Glomerular endothelial cell (primary cell): ENCODE data around the gene IFI44. TPM values are rescaled to one million over a fixed set of nuclear protein-coding genes. Genes with fewer than 3 reads are reported as not detected.

Experiments used
- DNase-seq: peaks from one replicate; pipeline ENCODE4 v3.0.0-alpha.2; 2011; ENCODE audit warnings: low read depth, low spot score; ENCODE audit errors: extremely low read depth
- total RNA-seq: library from RNA; depleted of rRNA; stranded (reverse); fragments of >200 nt; gene quantifications from 2 replicates; pipeline ENCODE4 v1.2.3, GENCODE V29; 2015

The IFI44 gene
- total RNA-seq, 1 donor from 2014 or later: 35.1 TPM

DNA sequence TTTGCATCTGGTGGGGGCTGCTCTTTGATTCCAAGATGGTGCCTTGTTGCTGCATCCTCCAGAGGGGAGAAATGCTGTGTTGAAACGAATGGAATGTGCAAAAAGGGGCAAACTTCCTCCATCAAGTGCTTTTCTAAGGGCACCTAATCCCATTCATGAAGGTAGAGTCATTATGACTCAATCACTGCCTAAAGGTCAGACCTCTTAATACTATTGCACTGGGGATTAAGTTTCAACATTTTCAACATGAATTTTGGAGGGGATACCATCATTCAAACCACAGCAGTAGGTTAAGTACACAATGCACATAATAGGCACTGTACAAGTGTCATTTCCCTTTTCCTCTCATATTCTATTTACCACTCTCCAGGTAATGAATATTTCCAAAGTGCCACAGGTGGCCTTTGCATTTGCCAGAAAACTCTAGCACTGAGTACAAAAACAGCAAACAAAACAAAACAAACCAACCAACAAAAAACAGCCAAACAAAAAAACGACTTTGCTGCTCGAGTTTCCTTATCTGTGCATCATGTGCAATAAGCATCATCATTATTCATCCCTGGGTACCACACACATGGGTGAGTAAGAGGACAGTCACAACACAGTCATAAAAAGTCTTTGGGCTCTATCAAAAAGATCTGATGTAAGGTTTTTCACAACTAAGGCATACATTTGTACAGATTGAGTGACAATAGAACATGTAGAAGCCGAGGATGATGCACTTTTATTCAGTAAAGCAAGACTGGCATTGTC, 42.5 kb downstream of the IFI44 start:
- no peak for DNase-seq

DNA sequence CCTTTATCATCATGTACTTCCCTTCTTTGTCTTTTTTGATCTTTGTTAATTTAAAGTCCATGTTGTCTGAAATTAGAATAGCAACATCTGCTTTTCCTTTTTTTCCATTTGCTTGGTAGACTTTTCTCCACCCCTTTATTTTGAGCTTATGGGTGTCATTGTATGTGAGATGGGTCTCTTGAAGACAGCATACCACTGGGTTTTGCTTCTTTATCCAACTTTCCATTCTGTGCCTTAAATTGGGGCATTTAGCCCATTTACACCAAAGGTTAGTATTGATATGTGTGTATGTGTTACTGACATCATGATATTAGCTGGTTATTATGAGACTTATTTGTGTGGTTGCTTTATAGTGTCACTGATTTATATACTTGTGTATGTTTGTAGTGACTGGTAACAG, 50.2 kb downstream of the IFI44 start:
- DNase-seq: no peak

DNA sequence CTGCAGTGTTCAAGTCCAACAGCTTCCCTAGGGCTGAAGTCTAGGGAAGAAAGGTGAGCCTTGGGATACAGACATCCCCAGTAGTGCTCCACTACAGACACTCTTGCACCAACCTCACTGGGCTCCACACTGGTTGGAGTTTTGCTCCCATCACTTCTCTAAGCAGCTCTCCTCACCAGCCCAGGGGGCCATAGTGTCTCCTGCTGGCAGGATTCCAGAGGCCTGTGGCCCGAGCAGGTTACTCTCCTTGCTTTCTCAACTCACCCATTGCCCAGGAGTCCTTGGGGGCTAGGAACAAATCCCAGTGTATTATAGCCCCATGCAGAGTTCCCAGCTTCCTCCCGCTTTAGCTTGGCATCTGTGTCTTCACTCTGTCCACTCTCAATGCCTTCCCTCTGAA, 52.8 kb downstream of the IFI44 start:
- DNase-seq: no peak

- no peak for DNase-seq
Measured at GRCh38 chr1:78703806-78704205, 54.2 kb downstream of the IFI44 start.

GRCh38 chr1:78712467-78713051, 62.9 kb downstream of the IFI44 start:
- no peak for DNase-seq

- no peak for DNase-seq
Measured at GRCh38 chr1:78713297-78713696, 63.7 kb downstream of the IFI44 start.

Other genes starting within 250 kb of the IFI44 start
- gene PTGFR, start 158.9 kb upstream of the IFI44 start, total RNA-seq: 0.35 and 1.5 TPM in 2 replicates
- gene IFI44L, start 29.4 kb upstream of the IFI44 start, total RNA-seq: 2.8 and 41.5 TPM in 2 replicates